ENCODE measurements around the gene LAPTM5.

Gene LAPTM5

GRCh38 chr1:30728832-30729638 lies 28.5 kb downstream of the LAPTM5 start:
- Histone ChIP-seq H3K9me3 (ENCODE audit: low read length) (no peaks in the 10 kb centered on the region), H3K27ac (ENCODE audit: low read depth, low read length) (no peak overlapping the region), H3K9ac (ENCODE audit: low read length) (no peak overlapping the region), H3K27me3 (ENCODE audit: control insufficient read depth in 1 of 2, insufficient read depth in 2 of 2, low read length in 2 of 2) (no peaks in the 10 kb centered on the region), H3K36me3 (ENCODE audit: insufficient read depth, low read length) (no peaks in the 10 kb centered on the region), H3K4me1 (ENCODE audit: insufficient read depth, low read length) (no peaks in the 10 kb centered on the region), H3K4me3 (ENCODE audit: low read depth in 1 of 2, low read length in 2 of 2) (no peak overlapping the region)

GRCh38 chr1:30728340-30728739 lies 29.2 kb downstream of the LAPTM5 start:
- no peak overlapping the region for H3K27ac ChIP-seq (ENCODE audit: low read depth, low read length)
- no peaks in the 10 kb centered on the region for H3K36me3 ChIP-seq (ENCODE audit: insufficient read depth, low read length)

GRCh38 chr1:30727824-30728223 lies 29.8 kb downstream of the LAPTM5 start:
- H3K9ac ChIP-seq (ENCODE audit: low read length), result no peak overlapping the region
- no peak overlapping the region for H3K27ac ChIP-seq (ENCODE audit: low read depth, low read length)
- no peaks in the 10 kb centered on the region for H3K4me1 ChIP-seq (ENCODE audit: insufficient read depth, low read length)
- H3K36me3 ChIP-seq (ENCODE audit: insufficient read depth, low read length), result no peaks in the 10 kb centered on the region
- H3K4me3 ChIP-seq (ENCODE audit: low read depth in 1 of 2, low read length in 2 of 2), result no peak overlapping the region
- no peaks in the 10 kb centered on the region for H3K27me3 ChIP-seq (ENCODE audit: control insufficient read depth in 1 of 2, insufficient read depth in 2 of 2, low read length in 2 of 2)
- H3K9me3 ChIP-seq (ENCODE audit: low read length), result no peaks in the 10 kb centered on the region

More at GRCh38 chr1:30728340-30728739, 29.2 kb downstream of the LAPTM5 start:
- Histone ChIP-seq H3K27me3 (ENCODE audit: control insufficient read depth in 1 of 2, insufficient read depth in 2 of 2, low read length in 2 of 2) (no peaks in the 10 kb centered on the region), H3K4me1 (ENCODE audit: insufficient read depth, low read length) (no peaks in the 10 kb centered on the region), H3K9me3 (ENCODE audit: low read length) (no peaks in the 10 kb centered on the region), H3K9ac (ENCODE audit: low read length) (no peak overlapping the region), H3K4me3 (ENCODE audit: low read depth in 1 of 2, low read length in 2 of 2) (no peak overlapping the region)

- no peaks in the 10 kb centered on the region for H3K9me3 ChIP-seq (ENCODE audit: low read length)
- H3K36me3 ChIP-seq (ENCODE audit: insufficient read depth, low read length), result no peaks in the 10 kb centered on the region
- no peak overlapping the region for H3K27ac ChIP-seq (ENCODE audit: low read depth, low read length)
- H3K9ac ChIP-seq (ENCODE audit: low read length), result no peak overlapping the region
- no peaks in the 10 kb centered on the region for H3K4me1 ChIP-seq (ENCODE audit: insufficient read depth, low read length)
- H3K4me3 ChIP-seq (ENCODE audit: low read depth in 1 of 2, low read length in 2 of 2), result no peak overlapping the region
- no peaks in the 10 kb centered on the region for H3K27me3 ChIP-seq (ENCODE audit: control insufficient read depth in 1 of 2, insufficient read depth in 2 of 2, low read length in 2 of 2)
Observed at GRCh38 chr1:30726773-30727684, 30.5 kb downstream of the LAPTM5 start.

- no peaks in the 10 kb centered on the region for H3K36me3 ChIP-seq (ENCODE audit: insufficient read depth, low read length)
- no peaks in the 10 kb centered on the region for H3K9me3 ChIP-seq (ENCODE audit: low read length)
- no peak overlapping the region for H3K27ac ChIP-seq (ENCODE audit: low read depth, low read length)
- H3K4me3 ChIP-seq (ENCODE audit: low read depth in 1 of 2, low read length in 2 of 2), result no peak overlapping the region
- H3K9ac ChIP-seq (ENCODE audit: low read length), result no peak overlapping the region
- H3K4me1 ChIP-seq (ENCODE audit: insufficient read depth, low read length), result no peaks in the 10 kb centered on the region
- no peaks in the 10 kb centered on the region for H3K27me3 ChIP-seq (ENCODE audit: control insufficient read depth in 1 of 2, insufficient read depth in 2 of 2, low read length in 2 of 2)
Observed at GRCh38 chr1:30726236-30726635, 31.3 kb downstream of the LAPTM5 start.

- Histone ChIP-seq H3K9ac (ENCODE audit: low read length) (no peak overlapping the region), H3K36me3 (ENCODE audit: insufficient read depth, low read length) (no peaks in the 10 kb centered on the region), H3K4me1 (ENCODE audit: insufficient read depth, low read length) (no peaks in the 10 kb centered on the region), H3K27ac (ENCODE audit: low read depth, low read length) (no peak overlapping the region), H3K9me3 (ENCODE audit: low read length) (no peaks in the 10 kb centered on the region), H3K4me3 (ENCODE audit: low read depth in 1 of 2, low read length in 2 of 2) (no peak overlapping the region), H3K27me3 (ENCODE audit: control insufficient read depth in 1 of 2, insufficient read depth in 2 of 2, low read length in 2 of 2) (no peaks in the 10 kb centered on the region)
Observed at GRCh38 chr1:30725450-30726095, 32.0 kb downstream of the LAPTM5 start.

GRCh38 chr1:30724655-30725421 lies 32.7 kb downstream of the LAPTM5 start:
- H3K9me3 ChIP-seq (ENCODE audit: low read length), result no peaks in the 10 kb centered on the region
- H3K4me3 ChIP-seq (ENCODE audit: low read depth in 1 of 2, low read length in 2 of 2), result no peak overlapping the region
- H3K9ac ChIP-seq (ENCODE audit: low read length), result no peak overlapping the region
- H3K27me3 ChIP-seq (ENCODE audit: control insufficient read depth in 1 of 2, insufficient read depth in 2 of 2, low read length in 2 of 2), result no peaks in the 10 kb centered on the region
- no peaks in the 10 kb centered on the region for H3K4me1 ChIP-seq (ENCODE audit: insufficient read depth, low read length)
- H3K27ac ChIP-seq (ENCODE audit: low read depth, low read length), result no peak overlapping the region
- H3K36me3 ChIP-seq (ENCODE audit: insufficient read depth, low read length), result no peaks in the 10 kb centered on the region

- no peak overlapping the region for H3K9ac ChIP-seq (ENCODE audit: low read length)
- H3K9me3 ChIP-seq (ENCODE audit: low read length), result no peaks in the 10 kb centered on the region
- H3K27ac ChIP-seq (ENCODE audit: low read depth, low read length), result no peak overlapping the region
- no peaks in the 10 kb centered on the region for H3K36me3 ChIP-seq (ENCODE audit: insufficient read depth, low read length)
- no peaks in the 10 kb centered on the region for H3K27me3 ChIP-seq (ENCODE audit: control insufficient read depth in 1 of 2, insufficient read depth in 2 of 2, low read length in 2 of 2)
- peaks cover 5% of the 10 kb centered on the region for H3K4me1 ChIP-seq (ENCODE audit: insufficient read depth, low read length)
- H3K4me3 ChIP-seq (ENCODE audit: low read depth in 1 of 2, low read length in 2 of 2), result no peak overlapping the region
Observed at GRCh38 chr1:30724175-30724574, 33.4 kb downstream of the LAPTM5 start.

- no peak within 1 kb of the TSS for H3K9ac ChIP-seq (ENCODE audit: low read length)
- no peaks in the 10 kb centered on the region for H3K9me3 ChIP-seq (ENCODE audit: low read length)
- H3K27me3 ChIP-seq (ENCODE audit: control insufficient read depth in 1 of 2, insufficient read depth in 2 of 2, low read length in 2 of 2), result no peaks in the 10 kb centered on the region
Observed at GRCh38 chr1:30723331-30723755, 34.2 kb downstream of the LAPTM5 start, which contains the start of gene MATN1. TSS of gene MATN1 (minus strand) at chr1:30723585. CDS start at chr1:30723551, 34 bp downstream.

GRCh38 chr1:30721812-30722537 lies 35.6 kb downstream of the LAPTM5 start:
- Histone ChIP-seq H3K9me3 (ENCODE audit: low read length) (no peaks in the 10 kb centered on the region), H3K27me3 (ENCODE audit: control insufficient read depth in 1 of 2, insufficient read depth in 2 of 2, low read length in 2 of 2) (no peaks in the 10 kb centered on the region), H3K4me3 (ENCODE audit: low read depth in 1 of 2, low read length in 2 of 2) (no peak overlapping the region), H3K9ac (ENCODE audit: low read length) (no peak overlapping the region), H3K4me1 (ENCODE audit: insufficient read depth, low read length) (peaks cover 9% of the 10 kb centered on the region), H3K36me3 (ENCODE audit: insufficient read depth, low read length) (no peaks in the 10 kb centered on the region), H3K27ac (ENCODE audit: low read depth, low read length) (no peak overlapping the region)

More at GRCh38 chr1:30723331-30723755, 34.2 kb downstream of the LAPTM5 start, which contains the start of gene MATN1:
- H3K4me3 ChIP-seq (ENCODE audit: low read depth in 1 of 2, low read length in 2 of 2), result no peak within 1 kb of the TSS
- peaks cover 9% of the 10 kb centered on the region for H3K4me1 ChIP-seq (ENCODE audit: insufficient read depth, low read length)
- H3K27ac ChIP-seq (ENCODE audit: low read depth, low read length), result no peak within 1 kb of the TSS
- no peaks in the 10 kb centered on the region for H3K36me3 ChIP-seq (ENCODE audit: insufficient read depth, low read length)
